A549 (cell line): Measurements from ENCODE around the gene TTC28. TPM values are rescaled to one million over a fixed set of nuclear protein-coding genes. Genes with fewer than 3 reads are reported as not detected.

Experiments
- ATAC-seq, 2 experiments: fragments of 200-7000 bp in 1 of 2; fragments of >200 bp in 1 of 2; cut with Nextera tagmentation in 1 of 2; cut with Tn5 transposase in 1 of 2; 3 replicates each; pipeline versions ENCODE4 v1.8.0 to v1.9.1; 2018 to 2020; ENCODE audit warnings: mild to moderate bottlenecking in 1 of 2, moderate library complexity in 1 of 2
- CTCF ChIA-PET: fragments of 300-600 bp; sonication (Branson Sonifier 250); formaldehyde crosslinking; extraction: SDS; loops from one replicate; lab custom pipeline; 2021; ENCODE audit warnings: antibody characterized with exemption, inconsistent platforms; lab: Yijun Ruan, JAX
- POLR2A ChIA-PET: fragments of 350-600 bp; formaldehyde crosslinking; extraction: SDS; loops from one replicate; lab custom pipeline; 2021; ENCODE audit warnings: antibody characterized with exemption, inconsistent platforms; lab: Yijun Ruan, JAX
- DNase-seq, 2 experiments: peaks; one replicate each; pipeline versions ENCODE4 v3.0.0 to v3.0.0-alpha.2; 2011 to 2016; ENCODE audit warnings: low read depth in 1 of 2, low spot score in 1 of 2
- FAIRE-seq: peaks from 2 replicates; lab custom pipeline; 2011; peaks lifted over from hg19 to GRCh38; lab: Jason Lieb, UNC
- H3K27ac ChIP-seq, 2 experiments: fragments of >200 bp; sonication (Bioruptor Twin); formaldehyde crosslinking; 3 replicates each; pipeline ENCODE4 v1.5.1; 2016 to 2017
- H3K4me1 ChIP-seq: fragments of >200 bp; sonication (Bioruptor Twin); formaldehyde crosslinking; 3 replicates; pipeline ENCODE4 v1.6.1; 2016
- H3K4me2 ChIP-seq: fragments of >200 bp; sonication (Bioruptor Twin); formaldehyde crosslinking; 3 replicates; pipeline ENCODE4 v1.6.1; 2016
- H3K4me3 ChIP-seq: fragments of >200 bp; sonication (Bioruptor Twin); formaldehyde crosslinking; 3 replicates; pipeline ENCODE4 v1.5.1; 2016
- H3K9me3 ChIP-seq: fragments of >200 bp; sonication (Bioruptor Twin); formaldehyde crosslinking; 3 replicates; pipeline ENCODE4 v1.6.1; 2016
- CBX2 ChIP-seq: fragments of 200-600 bp; sonication (generic); IDR thresholded peaks from 2 replicates; pipeline ENCODE4 v1.6.1; 2016; ENCODE audit warnings: low read depth, mild to moderate bottlenecking, borderline replicate concordance
- CHD4 ChIP-seq: fragments of 200-600 bp; sonication (generic); IDR thresholded peaks from 2 replicates; pipeline ENCODE4 v1.6.1; 2016; ENCODE audit warnings: antibody characterized with exemption, mild to moderate bottlenecking, borderline replicate concordance
- EHF ChIP-seq: fragments of 250-450 bp; sonication (Bioruptor Pico); IDR thresholded peaks from 2 replicates; pipeline ENCODE4 v1.5.0; 2020; ENCODE audit warnings: mild to moderate bottlenecking
- EHMT2 ChIP-seq: fragments of 200-600 bp; sonication (generic); IDR thresholded peaks from 2 replicates; pipeline ENCODE4 v1.6.1; 2016; ENCODE audit warnings: antibody characterized with exemption, low read depth, mild to moderate bottlenecking, moderate library complexity
- ESRRA ChIP-seq: fragments of 150-350 bp; IDR thresholded peaks from 2 replicates; pipeline ENCODE4 v1.6.1; 2014; ENCODE audit warnings: mild to moderate bottlenecking, low read length, borderline replicate concordance
- HOXA7 ChIP-seq: fragments of 250-450 bp; sonication (Bioruptor Pico); IDR thresholded peaks from 2 replicates; pipeline ENCODE4 v1.5.0; 2020; ENCODE audit warnings: mild to moderate bottlenecking, moderate library complexity
- HOXB13 ChIP-seq: fragments of 250-450 bp; sonication (Bioruptor Pico); IDR thresholded peaks from 2 replicates; pipeline ENCODE4 v1.5.0; 2020; ENCODE audit warnings: low read depth, mild to moderate bottlenecking, moderate library complexity
- HOXB5 ChIP-seq: fragments of 250-450 bp; sonication (Bioruptor Pico); IDR thresholded peaks from 2 replicates; pipeline ENCODE4 v1.5.0; 2020; ENCODE audit warnings: mild to moderate bottlenecking, moderate library complexity
- KDM5A ChIP-seq: fragments of 200-600 bp; sonication (generic); IDR thresholded peaks from 2 replicates; pipeline ENCODE4 v1.6.1; 2016; ENCODE audit warnings: antibody characterized with exemption, mild to moderate bottlenecking
- MAFK ChIP-seq: fragments of 450-650 bp; IDR thresholded peaks from 2 replicates; pipeline ENCODE4 v1.6.1; 2014; ENCODE audit not compliant: partially characterized antibody
- MAZ ChIP-seq: fragments of 150-350 bp; IDR thresholded peaks from 2 replicates; pipeline ENCODE4 v1.6.1; 2014; ENCODE audit warnings: antibody characterized with exemption, low read depth, low read length, borderline replicate concordance
- MYC ChIP-seq: IDR thresholded peaks from 2 replicates; pipeline ENCODE4 v1.6.1; 2012; ENCODE audit warnings: mild to moderate bottlenecking, inconsistent platforms, low read length, improper control_type of control experiment, borderline replicate concordance
- NPAS2 ChIP-seq: fragments of 250-450 bp; sonication (Bioruptor Pico); IDR thresholded peaks from 2 replicates; pipeline ENCODE4 v1.8.0; 2022; ENCODE audit warnings: mild to moderate bottlenecking, moderate library complexity, borderline replicate concordance
- PHF8 ChIP-seq: fragments of 200-600 bp; sonication (generic); IDR thresholded peaks from 2 replicates; pipeline ENCODE4 v1.6.1; 2016; ENCODE audit warnings: low read depth, mild to moderate bottlenecking, antibody characterized with exemption, moderate library complexity, borderline replicate concordance
- RAD21 ChIP-seq, 2 experiments: fragments of >200 bp in 1 of 2; sonication (Bioruptor Twin) in 1 of 2; formaldehyde crosslinking in 1 of 2; IDR thresholded peaks in 1 of 2; conservative IDR thresholded peaks in 1 of 2; 2 replicates in 1 of 2; 3 replicates in 1 of 2; pipeline ENCODE4 v1.6.1; 2012 to 2018; ENCODE audit warnings: inconsistent platforms in 1 of 2
- RNF2 ChIP-seq: fragments of 200-600 bp; sonication (generic); IDR thresholded peaks from 2 replicates; pipeline ENCODE4 v1.6.1; 2016; ENCODE audit warnings: low read depth, mild to moderate bottlenecking, antibody characterized with exemption, moderate library complexity, borderline replicate concordance
- TP53 ChIP-seq: fragments of 250-450 bp; sonication (Bioruptor Pico); IDR thresholded peaks from 2 replicates; pipeline ENCODE4 v1.5.0; 2021; ENCODE audit warnings: mild to moderate bottlenecking, moderate library complexity
- ZFP36 ChIP-seq: fragments of 450-650 bp; IDR thresholded peaks from 2 replicates; pipeline ENCODE4 v1.6.1; 2014; ENCODE audit warnings: borderline replicate concordance; ENCODE audit not compliant: partially characterized antibody
- ZNF302 ChIP-seq: fragments of 250-450 bp; sonication (Bioruptor Pico); IDR thresholded peaks from 2 replicates; pipeline ENCODE4 v1.9.0; 2021; ENCODE audit warnings: inconsistent platforms, mild to moderate bottlenecking, moderate library complexity
- WGBS: methylation state at CpG from one replicate; pipeline ENCODE4 v1.1.6; 2017; ENCODE audit errors: missing lambda C conversion rate; 5-methylcytosine and 5-hydroxymethylcytosine counted together
- polyA plus RNA-seq, 4 experiments: library from polyadenylated mRNA; depleted of rRNA in 3 of 4; stranded (reverse); fragments of >200 nt; fragmentation: RNase III in 1 of 4; extraction: RNeasy Plus Mini Kit Qiagen cat#74134 plus additional on column Dnase treatment in 1 of 4; gene quantifications; 2 replicates in 3 of 4; 3 replicates in 1 of 4; pipeline ENCODE4 v1.2.3, GENCODE V29; 2011 to 2017
- TF ChIP-seq, protein P1 (sequence below): IDR thresholded peaks from 2 replicates; pipeline ENCODE4 v1.6.1; 2012
- TF ChIP-seq, protein P2 (sequence below): fragments of 200-600 bp; sonication (generic); IDR thresholded peaks from 2 replicates; pipeline ENCODE4 v1.6.1; 2016; ENCODE audit warnings: antibody characterized with exemption, mild to moderate bottlenecking, moderate library complexity
- TF ChIP-seq, protein P3 (sequence below): fragments of 250-450 bp; sonication (Bioruptor Pico); IDR thresholded peaks from 2 replicates; pipeline ENCODE4 v1.5.0; 2021; ENCODE audit warnings: mild to moderate bottlenecking, moderate library complexity, borderline replicate concordance

The TTC28 gene
- polyA plus RNA-seq, 2 of the 4 experiments (the other 2 are of a cell fraction) = 2.6 to 3.8 TPM

DNA sequence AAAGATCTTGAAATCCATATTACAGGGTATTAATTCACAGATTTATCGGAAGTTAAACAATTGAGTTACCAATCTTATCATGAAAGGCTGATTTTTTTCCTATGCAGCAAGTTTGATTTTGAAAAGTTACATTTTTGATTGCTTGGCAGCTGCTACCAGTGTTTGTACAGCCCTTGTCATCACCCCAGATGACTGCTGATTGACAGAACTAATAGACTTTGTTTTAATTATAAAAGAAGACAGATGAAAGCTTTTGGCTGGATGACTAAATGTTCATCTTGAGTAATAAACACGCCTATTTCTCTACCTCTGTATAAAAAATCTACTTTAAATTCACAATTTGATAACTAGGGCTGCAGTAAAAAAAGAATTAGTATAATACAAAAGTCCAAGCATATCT, 259.7 kb downstream of the TTC28 start:
- TF ChIP-seq RNF2 (no peak), HOXB5 (no peak), EHF (no peak), HOXA7 (CRISPR knock-in tag) (no peak), HOXB13 (CRISPR knock-in tag) (no peak), EHMT2 (no peak), CBX2 (no peak)
- TF ChIP-seq, protein P1, sequence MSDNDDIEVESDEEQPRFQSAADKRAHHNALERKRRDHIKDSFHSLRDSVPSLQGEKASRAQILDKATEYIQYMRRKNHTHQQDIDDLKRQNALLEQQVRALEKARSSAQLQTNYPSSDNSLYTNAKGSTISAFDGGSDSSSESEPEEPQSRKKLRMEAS = no peak
- no peak for DNase-seq
- no peak overlapping the region for H3K4me3 ChIP-seq
- no peak for FAIRE-seq
- ChIA-PET POLR2A (no interaction called here), CTCF (interaction anchor here (0.7 kb wide), 1 partner anchor 521 kb away, joined by 3 read pairs; no protein-coding TSS in a partner anchor)
- H3K9me3 ChIP-seq = no peaks in the 10 kb centered on the region
- no peak overlapping the region for H3K4me2 ChIP-seq
- ATAC-seq = no peak
- H3K4me1 ChIP-seq = peaks cover 16% of the 10 kb centered on the region
- 90% methylated on average over 2 of the region's 2 CpGs for WGBS
- no peak overlapping the region for H3K27ac ChIP-seq

DNA sequence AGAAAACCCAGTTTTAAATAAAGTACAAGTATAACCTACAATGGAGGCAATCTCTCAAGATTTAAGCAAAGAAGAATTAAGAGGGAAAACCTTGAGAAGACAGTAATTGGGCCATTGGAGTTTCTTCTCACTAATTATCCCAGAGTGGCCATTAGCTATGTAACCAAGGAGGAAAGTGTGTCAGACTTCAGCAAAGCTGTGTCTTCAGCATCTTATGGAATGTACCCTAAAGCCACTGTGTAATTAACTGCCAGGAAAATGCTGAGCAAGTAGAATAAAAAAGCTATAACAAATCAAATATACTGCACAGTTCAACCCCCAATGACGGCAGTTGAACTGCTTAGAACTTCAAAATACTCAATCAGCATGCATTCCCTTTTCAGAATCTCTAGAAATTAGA, 261.6 kb downstream of the TTC28 start:
- FAIRE-seq (no peak), DNase-seq (no peak), ATAC-seq (no peak)
- no peak overlapping the region for H3K4me2 ChIP-seq
- 85% methylated on average over 1 of the region's 1 CpG for WGBS
- peaks cover 14% of the 10 kb centered on the region for H3K4me1 ChIP-seq
- CTCF ChIA-PET = no interaction called here
- no peak overlapping the region for H3K4me3 ChIP-seq
- H3K27ac ChIP-seq = no peak overlapping the region
- TF ChIP-seq MAFK = peak; percentile 26
- TF ChIP-seq EHMT2 = no peak
- POLR2A ChIA-PET = no interaction called here
- H3K9me3 ChIP-seq = no peaks in the 10 kb centered on the region

DNA sequence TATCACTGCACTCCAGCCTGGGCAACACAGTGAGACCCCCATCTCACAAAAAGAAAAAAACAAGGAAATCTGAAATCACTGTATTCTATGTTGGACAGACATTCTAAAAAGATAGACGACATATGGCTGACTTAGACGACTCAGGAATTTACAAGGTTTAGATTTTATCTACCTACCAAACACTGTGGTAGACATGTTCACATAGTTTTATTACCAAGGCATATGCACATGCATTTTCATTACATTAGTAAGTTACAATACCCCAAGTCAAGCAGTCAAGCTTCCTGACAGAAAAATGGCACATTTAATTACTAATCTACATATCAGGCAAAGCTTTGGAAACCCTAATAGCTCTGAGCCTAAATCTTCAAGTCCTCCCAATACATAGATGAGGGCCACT, 262.2 kb downstream of the TTC28 start:
- 82% methylated on average over 2 of the region's 2 CpGs for WGBS
- FAIRE-seq = no peak
- TF ChIP-seq MAZ (no peak), ESRRA (no peak)

DNA sequence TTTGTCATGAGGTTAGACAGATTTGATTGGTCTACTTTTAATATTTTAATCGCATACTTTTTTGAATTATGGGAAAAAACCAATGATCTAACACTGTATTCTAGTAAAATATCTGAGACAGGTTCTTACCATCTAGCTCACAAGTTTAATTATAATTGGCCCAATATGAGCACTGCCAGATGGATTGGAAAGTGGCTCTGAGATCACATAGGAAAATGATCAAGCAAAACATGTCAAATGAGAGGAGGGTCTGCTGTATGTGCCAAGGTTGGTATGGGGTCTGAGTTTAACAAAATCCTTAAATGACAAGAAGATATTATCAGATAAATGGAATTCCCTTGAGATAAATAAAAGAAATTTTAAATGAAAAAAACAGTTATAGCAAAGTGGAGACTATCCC, 264.7 kb downstream of the TTC28 start:
- Histone ChIP-seq H3K4me1 (peaks cover 22% of the 10 kb centered on the region), H3K27ac (no peak overlapping the region), H3K4me2 (no peak overlapping the region), H3K9me3 (no peaks in the 10 kb centered on the region), H3K4me3 (no peak overlapping the region)
- FAIRE-seq (no peak), DNase-seq (no peak), ATAC-seq (no peak)
- POLR2A ChIA-PET = no interaction called here
- CTCF ChIA-PET = no interaction called here
- WGBS = 86% methylated on average over 1 of the region's 1 CpG
- no peak for TF ChIP-seq NPAS2 (CRISPR knock-in tag)
- no peak for TF ChIP-seq PHF8
- TF ChIP-seq RAD21 (conservative IDR thresholded peaks at IDR 0.05 in 1 of 2, IDR thresholded peaks at IDR 0.05 in 1 of 2) = no peak
- TF ChIP-seq ZFP36 = no peak
- no peak for TF ChIP-seq MYC
- no peak for TF ChIP-seq EHF
- no peak for TF ChIP-seq TP53 (CRISPR knock-in tag)
- no peak for TF ChIP-seq EHMT2
- no peak for TF ChIP-seq HOXB5
- TF ChIP-seq MAZ = no peak
- TF ChIP-seq, protein P2, sequence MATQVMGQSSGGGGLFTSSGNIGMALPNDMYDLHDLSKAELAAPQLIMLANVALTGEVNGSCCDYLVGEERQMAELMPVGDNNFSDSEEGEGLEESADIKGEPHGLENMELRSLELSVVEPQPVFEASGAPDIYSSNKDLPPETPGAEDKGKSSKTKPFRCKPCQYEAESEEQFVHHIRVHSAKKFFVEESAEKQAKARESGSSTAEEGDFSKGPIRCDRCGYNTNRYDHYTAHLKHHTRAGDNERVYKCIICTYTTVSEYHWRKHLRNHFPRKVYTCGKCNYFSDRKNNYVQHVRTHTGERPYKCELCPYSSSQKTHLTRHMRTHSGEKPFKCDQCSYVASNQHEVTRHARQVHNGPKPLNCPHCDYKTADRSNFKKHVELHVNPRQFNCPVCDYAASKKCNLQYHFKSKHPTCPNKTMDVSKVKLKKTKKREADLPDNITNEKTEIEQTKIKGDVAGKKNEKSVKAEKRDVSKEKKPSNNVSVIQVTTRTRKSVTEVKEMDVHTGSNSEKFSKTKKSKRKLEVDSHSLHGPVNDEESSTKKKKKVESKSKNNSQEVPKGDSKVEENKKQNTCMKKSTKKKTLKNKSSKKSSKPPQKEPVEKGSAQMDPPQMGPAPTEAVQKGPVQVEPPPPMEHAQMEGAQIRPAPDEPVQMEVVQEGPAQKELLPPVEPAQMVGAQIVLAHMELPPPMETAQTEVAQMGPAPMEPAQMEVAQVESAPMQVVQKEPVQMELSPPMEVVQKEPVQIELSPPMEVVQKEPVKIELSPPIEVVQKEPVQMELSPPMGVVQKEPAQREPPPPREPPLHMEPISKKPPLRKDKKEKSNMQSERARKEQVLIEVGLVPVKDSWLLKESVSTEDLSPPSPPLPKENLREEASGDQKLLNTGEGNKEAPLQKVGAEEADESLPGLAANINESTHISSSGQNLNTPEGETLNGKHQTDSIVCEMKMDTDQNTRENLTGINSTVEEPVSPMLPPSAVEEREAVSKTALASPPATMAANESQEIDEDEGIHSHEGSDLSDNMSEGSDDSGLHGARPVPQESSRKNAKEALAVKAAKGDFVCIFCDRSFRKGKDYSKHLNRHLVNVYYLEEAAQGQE = no peak
- no peak for TF ChIP-seq ZNF302 (CRISPR knock-in tag)
- no peak for TF ChIP-seq CHD4
- TF ChIP-seq HOXB13 (CRISPR knock-in tag) = no peak
- TF ChIP-seq, protein P3, sequence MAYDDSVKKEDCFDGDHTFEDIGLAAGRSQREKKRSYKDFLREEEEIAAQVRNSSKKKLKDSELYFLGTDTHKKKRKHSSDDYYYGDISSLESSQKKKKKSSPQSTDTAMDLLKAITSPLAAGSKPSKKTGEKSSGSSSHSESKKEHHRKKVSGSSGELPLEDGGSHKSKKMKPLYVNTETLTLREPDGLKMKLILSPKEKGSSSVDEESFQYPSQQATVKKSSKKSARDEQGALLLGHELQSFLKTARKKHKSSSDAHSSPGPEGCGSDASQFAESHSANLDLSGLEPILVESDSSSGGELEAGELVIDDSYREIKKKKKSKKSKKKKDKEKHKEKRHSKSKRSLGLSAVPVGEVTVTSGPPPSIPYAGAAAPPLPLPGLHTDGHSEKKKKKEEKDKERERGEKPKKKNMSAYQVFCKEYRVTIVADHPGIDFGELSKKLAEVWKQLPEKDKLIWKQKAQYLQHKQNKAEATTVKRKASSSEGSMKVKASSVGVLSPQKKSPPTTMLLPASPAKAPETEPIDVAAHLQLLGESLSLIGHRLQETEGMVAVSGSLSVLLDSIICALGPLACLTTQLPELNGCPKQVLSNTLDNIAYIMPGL = no peak
- no peak for TF ChIP-seq KDM5A

More for the DNA sequence above, 262.2 kb downstream of the TTC28 start:
- Histone ChIP-seq H3K4me2 (no peak overlapping the region), H3K4me3 (no peak overlapping the region), H3K27ac (no peak overlapping the region), H3K9me3 (no peaks in the 10 kb centered on the region), H3K4me1 (peaks cover 14% of the 10 kb centered on the region)
- ATAC-seq (no peak), DNase-seq (no peak)
- CTCF ChIA-PET = no interaction called here
- POLR2A ChIA-PET = no interaction called here
